ENCODE data around the gene PLAGL1.

DNA sequence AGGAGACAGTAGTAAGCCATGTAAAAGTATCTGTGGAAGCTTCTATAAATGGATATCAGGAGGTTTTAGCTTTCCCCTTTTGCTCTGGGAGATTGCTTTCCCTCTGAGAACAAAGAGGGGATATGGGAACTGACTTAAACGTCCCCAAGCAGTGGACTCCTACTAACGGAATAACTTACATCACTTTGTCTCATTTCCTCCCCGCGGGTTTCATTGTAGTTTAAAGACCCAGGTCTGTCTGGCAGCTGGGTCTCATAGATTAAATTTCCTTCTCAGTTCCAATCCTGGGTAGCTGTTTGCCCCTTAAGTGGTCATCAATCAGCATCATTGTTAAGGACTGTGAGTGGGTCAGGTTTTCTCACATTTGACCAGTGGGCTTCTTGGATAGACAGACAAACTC, 68.7 kb downstream of the PLAGL1 start:
- TF ChIP-seq CTCF (IDR thresholded peaks at IDR 0.05) = no peak
- no peak for TF ChIP-seq POLR2A (IDR thresholded peaks at IDR 0.05)
